K562 (cell line): Measurements from ENCODE around the gene DAPK1. TPM values are rescaled to one million over a fixed set of nuclear protein-coding genes. Genes with fewer than 3 reads are reported as not detected.

Experiments used
- ATAC-seq: fragments of 200-7000 bp; cut with Tn5 transposase; 3 replicates; pipeline ENCODE4 v1.9.1; 2020; ENCODE audit warnings: moderate library complexity
- BruUV-seq: library from RNA; stranded (reverse); fragments of 400-500 nt; replicated peaks from 2 replicates; lab custom pipeline; 2021; lab: Mats Ljungman, UMichigan
- CTCF ChIA-PET: fragments of 300-600 bp; formaldehyde crosslinking; extraction: SDS; loops from one replicate; lab custom pipeline; 2021; ENCODE audit warnings: low intra/inter-chr PET ratio; lab: Yijun Ruan, JAX
- POLR2A ChIA-PET: fragments of 300-600, 350-650 bp; sonication (Branson Sonifier 250); formaldehyde crosslinking; extraction: SDS; loops from one replicate; lab custom pipeline; 2021; ENCODE audit warnings: antibody characterized with exemption, inconsistent platforms; lab: Yijun Ruan, JAX
- DNase-seq, 4 experiments: peaks; one replicate each; pipeline versions ENCODE4 v3.0.0 to v3.0.0-alpha.2; 2011 to 2018; ENCODE audit warnings: low spot score in 3 of 4, mixed read lengths in 3 of 4; ENCODE audit errors: extremely low read depth in 1 of 4
- FAIRE-seq: peaks from 2 replicates; lab custom pipeline; 2011; peaks lifted over from hg19 to GRCh38; lab: Jason Lieb, UNC
- H2AFZ ChIP-seq: 2 replicates; pipeline ENCODE4 v1.6.0; 2011; ENCODE audit warnings: low read depth, low read length, control low read depth, inconsistent platforms
- H3K27ac ChIP-seq: fragments of 200-600 bp; 3 replicates; pipeline ENCODE4 v1.8.0; 2011; ENCODE audit warnings: low read depth, mild to moderate bottlenecking, control low read depth, inconsistent platforms, low read length, moderate library complexity, mixed read lengths; ENCODE audit errors: extremely low read depth
- H3K27me3 ChIP-seq, 2 experiments: fragments of 300-600 bp in 1 of 2; 2 replicates in 1 of 2; 3 replicates in 1 of 2; pipeline versions ENCODE4 v1.6.0 to v1.8.0; 2011; ENCODE audit warnings: inconsistent platforms in 2 of 2, low read length in 2 of 2, mild to moderate bottlenecking in 1 of 2, mixed read lengths in 1 of 2, moderate library complexity in 1 of 2; ENCODE audit not compliant: control insufficient read depth in 2 of 2, insufficient read depth in 2 of 2
- H3K36me3 ChIP-seq: fragments of 300-600 bp; 3 replicates; pipeline ENCODE4 v1.8.0; 2011; ENCODE audit warnings: mild to moderate bottlenecking, low read length, inconsistent platforms; ENCODE audit not compliant: control insufficient read depth, insufficient read depth
- H3K4me1 ChIP-seq, 2 experiments: fragments of 200-600 bp in 1 of 2; replicated peaks in 1 of 2; 2 replicates in 1 of 2; 3 replicates in 1 of 2; pipeline versions ENCODE4 v1.5.1 to v1.8.0; 2011; ENCODE audit warnings: inconsistent platforms in 2 of 2, low read length in 2 of 2, mild to moderate bottlenecking in 1 of 2, mixed read lengths in 1 of 2, moderate library complexity in 1 of 2; ENCODE audit not compliant: control insufficient read depth in 2 of 2, insufficient read depth in 2 of 2
- H3K4me2 ChIP-seq: 2 replicates; pipeline ENCODE4 v1.6.1; 2011; ENCODE audit warnings: low read length, control low read depth, inconsistent platforms, mixed read lengths; ENCODE audit not compliant: insufficient read depth
- H3K4me3 ChIP-seq: fragments of 200-600 bp; sonication (generic), shearing (Covaris generic); 2 replicates; pipeline ENCODE4 v1.5.1; 2016; ENCODE audit warnings: control low read depth, inconsistent platforms
- H3K79me2 ChIP-seq: fragments of 200-600 bp; 3 replicates; pipeline ENCODE4 v1.8.0; 2011; ENCODE audit warnings: low read length, inconsistent platforms; ENCODE audit not compliant: control insufficient read depth, insufficient read depth
- H3K9ac ChIP-seq, 2 experiments: 2 replicates each; pipeline versions ENCODE4 v1.6.0 to v1.6.1; 2011; ENCODE audit warnings: low read depth in 2 of 2, low read length in 2 of 2, control low read depth in 1 of 2, inconsistent platforms in 1 of 2, mild to moderate bottlenecking in 1 of 2, mixed read lengths in 1 of 2; ENCODE audit not compliant: insufficient read depth in 1 of 2
- H3K9me1 ChIP-seq: one replicate; pipeline ENCODE4 v1.6.0; 2011; ENCODE audit warnings: inconsistent platforms, mild to moderate bottlenecking, low read length, moderate library complexity; ENCODE audit not compliant: control insufficient read depth, insufficient read depth
- H3K9me3 ChIP-seq: replicated peaks from 2 replicates; pipeline ENCODE4 v1.5.1; 2011; ENCODE audit warnings: low read depth, low read length, inconsistent platforms; ENCODE audit not compliant: control insufficient read depth, insufficient read depth
- H4K20me1 ChIP-seq: replicated peaks from 2 replicates; pipeline ENCODE4 v1.6.1; 2011; ENCODE audit warnings: low read length, inconsistent platforms, mixed read lengths; ENCODE audit not compliant: control insufficient read depth, insufficient read depth
- ERF ChIP-seq: fragments of 450-650 bp; formaldehyde crosslinking; IDR thresholded peaks from 2 replicates; pipeline ENCODE4 v1.4.0; 2020; ENCODE audit warnings: mild to moderate bottlenecking, mixed read lengths
- GTF2B ChIP-seq: IDR thresholded peaks from 2 replicates; pipeline ENCODE4 v1.6.1; 2011; ENCODE audit not compliant: insufficient read length; ENCODE audit errors: extremely low read depth
- KAT8 ChIP-seq: fragments of 450-650 bp; IDR thresholded peaks from 2 replicates; pipeline ENCODE4 v1.6.1; 2016; ENCODE audit warnings: low read depth, mild to moderate bottlenecking
- KLF1 ChIP-seq: fragments of 450-650 bp; IDR thresholded peaks from 2 replicates; pipeline ENCODE4 v1.6.1; 2016; ENCODE audit warnings: missing genetic modification characterization, missing compliant biosample characterization
- NR4A1 ChIP-seq, 2 experiments: fragments of 250-450 bp in 1 of 2; fragments of 450-650 bp in 1 of 2; sonication (Bioruptor Pico) in 1 of 2; IDR thresholded peaks; 2 replicates each; pipeline versions ENCODE4 v1.4.0 to v1.6.1; 2016 to 2020; ENCODE audit warnings: mild to moderate bottlenecking in 2 of 2, missing compliant biosample characterization in 1 of 2, missing genetic modification characterization in 1 of 2, moderate library complexity in 1 of 2
- RBM34 ChIP-seq: fragments of 200-400 bp; formaldehyde crosslinking; IDR thresholded peaks from 2 replicates; pipeline ENCODE4 v1.6.1; 2018; ENCODE audit warnings: low read length, borderline replicate concordance; ENCODE audit not compliant: insufficient read depth
- RFX5 ChIP-seq: IDR thresholded peaks from 2 replicates; pipeline ENCODE4 v1.6.1; 2011; ENCODE audit warnings: low read depth, mild to moderate bottlenecking, improper control_type of control experiment, low read length
- RNF2 ChIP-seq: sonication (generic); IDR thresholded peaks from 2 replicates; pipeline ENCODE4 v1.6.1; 2016
- ZBTB12 ChIP-seq: fragments of 250-450 bp; sonication (Bioruptor Pico); IDR thresholded peaks from 2 replicates; pipeline ENCODE4 v1.4.0; 2020
- ZNF408 ChIP-seq: fragments of 250-450 bp; sonication (Bioruptor Pico); IDR thresholded peaks from 2 replicates; pipeline ENCODE4 v1.4.0; 2020; ENCODE audit warnings: low read depth, mild to moderate bottlenecking, moderate library complexity
- ZNF696 ChIP-seq: fragments of 250-450 bp; sonication (Bioruptor Pico); conservative IDR thresholded peaks from 2 replicates; pipeline ENCODE4 v1.4.0; 2020; ENCODE audit warnings: mild to moderate bottlenecking, moderate library complexity
- ZNF785 ChIP-seq: fragments of 250-450 bp; sonication (Bioruptor Pico); IDR thresholded peaks from 2 replicates; pipeline ENCODE4 v1.4.0; 2020; ENCODE audit warnings: mild to moderate bottlenecking
- WGBS: fragments of 100-300 bp; shearing (Covaris generic); methylation state at CpG from one replicate; pipeline ENCODE4 v1.1.6; 2016; ENCODE audit warnings: low coverage, mixed read lengths; ENCODE audit not compliant: insufficient coverage; ENCODE audit errors: missing lambda C conversion rate; 5-methylcytosine and 5-hydroxymethylcytosine counted together
- in situ Hi-C: fragments of 300-500 bp; cut with MboI; formaldehyde crosslinking; loops from 4 replicates; pipeline ENCODE4 v1.15.0; 2018; ENCODE audit warnings: inconsistent platforms, mixed read lengths
- intact Hi-C: fragments of 100-400 bp; cut with micrococcal nuclease; formaldehyde crosslinking; loops from 2 replicates; pipeline ENCODE4 v1.14.2; 2022
- polyA plus RNA-seq, 8 experiments: library from polyadenylated mRNA; depleted of rRNA in 4 of 8; stranded (reverse) in 5 of 8; unstranded in 3 of 8; fragments of >200 nt; fragmentation: Nextera tagmentation in 2 of 8; fragmentation: Illumina TruSeq in 1 of 8; extraction: Ambion mirVana in 2 of 8; extraction: Trizol in 1 of 8; gene quantifications; 2 replicates each; pipeline versions ENCODE4 v1.2.1 to v1.2.3, GENCODE V29; 2011 to 2014; ENCODE audit warnings: inconsistent platforms in 1 of 8, missing spikeins in 1 of 8
- total RNA-seq, 7 experiments: library from RNA; depleted of rRNA in 6 of 7; stranded (reverse); fragments of >200 nt in 6 of 7; fragmentation: Illumina TruSeq in 2 of 7; extraction: Trizol in 2 of 7; gene quantifications; 2 replicates each; pipeline versions ENCODE4 v1.2.1 to v1.2.3, GENCODE V29; 2011 to 2021; ENCODE audit warnings: low replicate concordance in 1 of 7

Gene DAPK1
- total and polyA plus RNA-seq, 9 of the 15 experiments (the other 6 are each of a cell fraction or from before 2014, with no cell fraction given), result 1.7 to 26.4 (median 15.8) TPM

GRCh38 chr9:87663556-87663955, 165.9 kb downstream of the DAPK1 start:
- H3K27ac ChIP-seq, result no peak overlapping the region
- POLR2A ChIA-PET, result interaction anchor here (1.0 to 1.2 kb wide), 2 partner anchors 12 to 61 kb away, joined by 3 read pairs; no protein-coding TSS in a partner anchor
- no peaks in the 10 kb centered on the region for H4K20me1 ChIP-seq
- ATAC-seq, result no peak
- no TSS peak for BruUV-seq
- H3K27me3 ChIP-seq, result no peaks in the 10 kb centered on the region
- H3K79me2 ChIP-seq, result no peaks in the 10 kb centered on the region
- 45% methylated on average over 4 of the region's 6 CpGs for WGBS
- CTCF ChIA-PET, result interaction anchor here (1.6 to 2.3 kb wide), 2 partner anchors 326 to 327 kb away, joined by 8 to 10 read pairs; no protein-coding TSS in a partner anchor
- H3K9me3 ChIP-seq, result no peaks in the 10 kb centered on the region; the same call in none of the 2 replicates
- peaks cover 15% of the 10 kb centered on the region; the same call in 2 of the 3 replicates for H3K36me3 ChIP-seq
- peaks cover 0 to 7% of the 10 kb centered on the region in 2 experiments; a peak in 4 of 5 replicates for H3K4me1 ChIP-seq
- TF ChIP-seq ERF (CRISPR knock-in tag), result no peak
- TF ChIP-seq ZNF696, result no peak
- no peak for TF ChIP-seq RFX5
- TF ChIP-seq RBM34, result no peak
- TF ChIP-seq NR4A1 (CRISPR knock-in tag; IDR thresholded peaks at IDR 0.05), result no peak
- no peak for TF ChIP-seq NR4A1 (tag; IDR thresholded peaks at IDR 0.05)
- no peak for TF ChIP-seq KAT8
- no peak for TF ChIP-seq RNF2
- TF ChIP-seq ZNF785 (CRISPR knock-in tag), result no peak
- no peak for TF ChIP-seq ZNF408 (CRISPR knock-in tag)
- TF ChIP-seq KLF1, result no peak
- no peak for TF ChIP-seq ZBTB12 (CRISPR knock-in tag)
- no peak for TF ChIP-seq GTF2B
- TF ChIP-seq, all 486 proteins: peak for 0
- no peak for DNase-seq
- H3K4me3 ChIP-seq, result no peak overlapping the region
- no peak overlapping the region for H3K9ac ChIP-seq
- H3K9me1 ChIP-seq, result no peaks in the 10 kb centered on the region
- no peak overlapping the region for H3K4me2 ChIP-seq
- FAIRE-seq, result no peak
- intact Hi-C loops (loop anchor here (1.0 to 10.0 kb wide), 2 partner anchors 169 to 326 kb away; partner anchors contain the start of gene DAPK1), in situ Hi-C loops (loop anchor here (25.0 kb wide), 1 partner anchor 1226 kb away; no protein-coding TSS in a partner anchor)
- H2AFZ ChIP-seq, result no peak overlapping the region
